Neural progenitor cell (in vitro differentiated cells): Measurements from ENCODE around the gene DHX34.

Source experiments
- CTCF ChIP-seq: fragments of 200-600 bp; sonication (generic); IDR thresholded peaks from 2 replicates; pipeline ENCODE4 v1.5.1; 2017; ENCODE audit warnings: antibody characterized with exemption, mild to moderate bottlenecking
- EZH2 ChIP-seq: fragments of 200-600 bp; sonication (generic); IDR thresholded peaks from 2 replicates; pipeline ENCODE4 v1.6.1; 2017; ENCODE audit warnings: antibody characterized with exemption, mild to moderate bottlenecking, moderate library complexity

- peak; percentile 97 for TF ChIP-seq CTCF
- no peak for TF ChIP-seq EZH2
Observed at GRCh38 chr19:47348819-47349795, at the start of gene DHX34.
